HG02571 (cell line): ENCODE results near the gene USP47.

Experiments
- ATAC-seq: cut with Tn5 transposase; IDR thresholded peaks from one replicate; pipeline ENCODE4 v1.9.1; 2021; ENCODE audit warnings: mild to moderate bottlenecking, moderate library complexity; ENCODE audit not compliant: unreplicated experiment

USP47 gene

DNA sequence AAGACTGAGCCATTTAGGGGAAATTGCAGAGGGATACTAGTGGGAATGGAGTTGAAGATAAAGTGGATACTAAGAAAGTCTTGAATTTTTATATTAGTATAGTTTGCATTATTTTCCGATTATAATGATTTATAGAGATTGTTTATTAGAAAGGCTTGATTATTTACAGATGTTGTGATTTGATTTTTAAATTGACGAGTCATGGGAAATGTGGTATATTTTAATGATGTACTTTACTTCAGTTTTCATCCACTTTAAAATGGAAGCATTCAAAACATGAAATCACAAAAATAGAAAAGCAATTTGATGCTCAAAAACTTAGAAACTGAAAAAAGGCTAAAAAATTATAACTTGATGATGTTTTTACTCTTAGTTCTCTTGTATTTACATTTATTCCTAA is 21.2 kb downstream of the USP47 start:
- ATAC-seq: no peak

DNA sequence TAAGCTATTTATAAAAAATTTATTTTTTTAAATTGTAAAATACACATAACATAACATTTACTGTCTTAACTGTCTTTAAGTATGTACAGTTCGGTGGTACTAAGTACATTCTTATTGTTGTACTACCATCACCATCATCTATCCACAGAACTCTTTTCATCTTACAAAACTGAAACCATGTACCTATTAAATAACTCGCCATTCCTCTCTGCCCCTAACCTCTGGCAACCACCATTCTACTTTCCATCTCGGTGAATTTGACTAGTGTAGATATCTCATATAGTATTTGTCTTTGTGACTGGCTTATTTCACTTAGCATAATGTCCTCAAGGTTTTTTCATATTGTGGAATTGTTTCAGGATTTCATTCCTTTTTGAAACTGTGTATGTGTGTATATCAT is 22.6 kb downstream of the USP47 start:
- no peak for ATAC-seq

DNA sequence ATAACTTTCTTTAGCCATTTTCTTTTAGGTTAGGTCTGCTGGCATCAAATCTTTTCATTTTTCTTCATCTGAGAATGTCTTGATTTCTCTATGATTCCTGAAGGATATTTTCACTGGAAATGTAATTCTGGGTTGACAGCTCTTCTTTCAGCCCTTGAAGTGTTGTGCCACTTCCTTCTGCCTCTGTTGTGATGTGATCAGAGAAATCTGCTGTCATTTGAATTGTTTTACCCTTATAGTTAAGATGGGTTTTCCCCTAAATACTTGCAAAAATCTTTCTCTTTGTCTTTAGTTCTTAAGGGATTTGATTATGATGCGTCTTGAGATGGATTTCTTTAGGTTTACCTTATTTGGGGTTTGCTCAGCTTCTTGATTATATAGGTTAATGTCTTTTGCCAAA is 23.0 kb downstream of the USP47 start:
- ATAC-seq: no peak

DNA sequence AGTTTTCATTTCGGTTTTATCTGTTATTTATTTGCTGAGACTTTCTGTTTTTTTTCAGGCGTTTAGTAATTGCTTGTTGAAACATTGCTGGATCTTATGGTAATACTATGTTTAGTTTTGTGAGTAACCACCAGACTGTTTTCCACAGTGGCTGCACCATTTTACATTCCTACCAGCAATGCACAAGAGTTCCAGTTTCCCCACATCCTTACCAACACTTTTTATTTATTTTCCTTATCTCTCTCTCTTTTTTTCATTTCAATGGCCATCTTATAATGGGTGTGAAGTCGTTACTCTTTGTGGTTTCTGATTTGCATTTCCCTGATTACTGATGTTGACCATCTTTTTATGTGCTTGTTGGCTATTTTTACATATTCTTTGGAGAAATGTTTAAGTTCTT is 23.7 kb downstream of the USP47 start:
- no peak for ATAC-seq

DNA sequence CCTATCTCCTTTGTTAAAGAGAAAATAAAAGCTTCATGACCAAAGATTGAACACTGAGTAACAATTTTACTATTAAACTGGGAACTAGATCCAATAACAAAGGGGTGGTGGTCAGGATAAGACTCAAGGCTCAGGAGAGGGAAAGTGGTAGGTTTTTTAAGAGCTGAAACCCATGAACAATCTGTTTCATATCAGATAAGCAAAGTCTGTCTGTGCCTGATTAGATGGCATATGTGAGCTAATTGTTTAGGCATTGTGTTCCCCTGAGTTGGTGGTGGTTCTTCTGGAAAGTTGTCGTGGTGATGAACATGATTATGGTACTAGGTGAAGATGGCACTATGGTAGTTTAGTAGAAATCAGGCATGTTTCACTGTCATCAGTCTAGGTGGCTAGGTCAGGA is 24.4 kb downstream of the USP47 start:
- no peak for ATAC-seq

DNA sequence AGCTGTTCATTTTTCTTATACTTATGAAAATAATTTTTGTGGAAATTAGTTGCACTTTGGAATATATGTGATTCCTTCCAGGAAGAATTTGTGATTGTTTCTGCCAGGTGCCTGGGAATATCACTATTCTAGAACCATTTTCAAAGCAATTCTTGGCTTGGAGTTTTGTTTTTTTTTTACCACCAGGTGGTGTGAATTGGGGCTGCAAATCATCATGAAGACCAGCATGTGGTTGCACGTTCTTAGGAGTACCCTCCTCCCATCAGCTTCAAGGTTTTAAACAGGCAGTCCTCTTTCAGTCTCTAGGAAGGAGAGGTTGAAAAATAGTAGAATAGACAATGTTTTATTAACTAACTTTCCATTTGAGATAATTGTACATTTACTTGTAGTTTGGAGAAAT is 25.9 kb downstream of the USP47 start:
- no peak for ATAC-seq

DNA sequence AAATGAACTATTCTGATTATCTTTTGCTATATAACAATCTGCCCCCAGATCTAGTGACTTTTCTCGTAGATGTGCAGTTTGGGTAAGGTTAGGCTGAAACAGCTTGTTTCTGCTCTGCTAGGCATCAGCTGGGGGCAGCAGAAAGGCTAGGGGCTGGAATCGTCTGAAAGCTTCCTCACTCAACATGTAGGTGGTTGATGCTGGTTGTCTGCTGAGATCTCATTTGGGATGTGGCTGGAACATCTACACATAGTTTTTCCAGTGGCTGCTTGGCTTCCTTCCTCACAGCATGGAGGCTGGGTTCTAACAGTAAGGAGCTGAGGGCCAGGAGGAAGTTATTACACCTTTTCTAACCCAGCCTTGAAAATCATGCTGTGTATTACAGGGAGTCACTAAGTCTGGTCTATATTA is 30.2 kb downstream of the USP47 start:
- ATAC-seq: no peak

DNA sequence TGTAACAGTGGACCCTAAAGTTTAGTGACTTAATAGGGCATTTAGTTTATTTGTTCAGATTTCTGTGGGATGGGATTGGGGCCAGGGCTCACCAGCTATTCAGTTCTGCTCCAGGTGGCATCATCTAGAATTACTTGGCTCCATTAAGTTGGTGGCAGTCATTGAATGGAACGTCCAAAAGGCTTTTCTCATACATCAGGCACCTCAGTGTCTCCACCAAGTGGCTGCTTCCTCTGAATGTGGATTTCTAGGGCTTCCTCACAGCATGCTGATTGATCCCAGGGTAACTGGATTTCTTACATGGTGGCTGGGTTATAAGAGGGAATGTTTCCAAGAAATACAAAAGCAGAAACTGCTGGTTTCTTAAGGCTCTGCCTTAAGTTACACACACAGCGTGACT is 34.7 kb downstream of the USP47 start:
- ATAC-seq: no peak

DNA sequence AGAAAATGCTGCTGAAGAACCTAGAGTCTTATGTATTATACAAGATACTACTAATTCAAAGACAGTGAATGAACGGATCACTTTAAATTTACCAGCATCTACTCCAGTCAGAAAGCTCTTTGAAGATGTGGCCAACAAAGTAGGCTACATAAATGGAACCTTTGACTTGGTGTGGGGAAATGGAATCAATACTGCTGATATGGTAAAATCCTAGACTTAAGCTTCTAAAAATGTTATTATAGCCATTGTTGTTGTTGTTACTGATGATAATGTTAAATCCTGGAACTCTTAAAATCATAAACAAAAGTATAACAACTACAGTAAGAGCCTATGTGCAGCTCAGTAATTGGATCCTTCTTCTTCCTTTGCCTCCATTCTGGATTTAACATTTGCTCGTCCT is 38.4 kb downstream of the USP47 start:
- ATAC-seq: no peak

DNA sequence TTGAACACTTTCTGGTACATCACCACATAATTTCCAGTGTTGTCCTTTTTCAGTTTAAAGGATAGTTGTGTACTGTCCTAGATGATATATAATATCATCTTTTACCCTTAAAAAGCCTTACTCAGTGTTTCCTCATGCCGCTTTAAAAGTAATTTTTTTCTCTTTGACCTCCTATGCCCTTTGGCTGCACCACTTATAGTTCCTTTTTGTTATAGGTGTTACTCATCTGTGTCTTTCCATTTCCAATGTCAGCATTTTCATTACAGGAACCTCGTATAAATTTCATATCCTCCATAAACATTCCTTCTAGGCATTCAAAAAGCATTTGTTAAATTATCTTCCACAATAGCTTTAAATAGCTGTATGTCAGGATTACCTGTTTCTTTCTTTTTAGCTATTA is 40.8 kb downstream of the USP47 start:
- no peak for ATAC-seq

DNA sequence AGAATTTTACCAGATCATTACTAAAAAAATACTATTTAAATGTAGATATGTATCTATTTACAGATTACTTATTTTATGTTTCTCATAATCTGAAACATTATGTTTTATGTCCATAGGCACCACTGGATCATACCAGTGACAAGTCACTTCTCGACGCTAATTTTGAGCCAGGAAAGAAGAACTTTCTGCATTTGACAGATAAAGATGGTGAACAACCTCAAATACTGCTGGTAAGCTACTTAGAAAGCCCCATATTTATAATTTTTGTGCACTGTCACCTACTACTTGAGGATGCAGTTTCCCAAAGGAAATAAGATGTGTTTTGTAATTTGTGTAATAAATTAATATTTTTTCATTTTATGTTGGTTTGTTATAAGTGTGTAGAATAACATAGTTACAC is 42.6 kb downstream of the USP47 start:
- ATAC-seq: no peak

DNA sequence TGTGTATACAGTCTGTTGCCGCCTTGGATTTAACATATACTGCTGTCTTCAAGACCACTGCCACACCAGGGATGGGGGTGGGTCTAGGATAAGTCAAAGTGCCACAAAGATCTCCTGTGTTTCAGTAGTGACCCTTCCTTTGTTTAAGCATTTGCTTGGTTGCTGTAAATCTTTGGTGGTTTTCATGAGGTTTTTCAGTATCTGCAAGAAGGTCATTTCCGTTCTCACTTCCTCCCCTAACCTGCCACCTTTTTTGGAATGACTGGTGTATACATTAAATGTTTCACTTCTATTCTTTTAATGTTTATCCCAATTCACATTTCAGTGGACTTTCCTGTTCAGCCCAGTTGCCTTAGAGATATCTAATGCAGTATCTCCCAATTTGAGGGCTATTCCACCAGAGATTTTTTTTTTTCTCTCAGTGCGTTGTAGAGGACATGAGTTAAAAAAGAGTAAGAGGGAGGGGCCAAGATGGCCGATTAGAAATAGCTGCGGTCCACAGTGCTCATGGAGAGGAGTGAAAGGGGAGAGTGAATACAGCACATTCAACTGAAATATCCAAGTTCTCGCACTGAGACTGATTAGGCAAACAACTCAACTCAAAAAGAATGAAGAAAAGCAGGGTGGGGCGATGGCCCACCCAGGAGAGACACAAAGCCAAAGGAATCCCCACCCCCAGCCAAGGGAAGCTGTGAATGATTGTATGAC is 43.2 kb downstream of the USP47 start:
- no peak for ATAC-seq

DNA sequence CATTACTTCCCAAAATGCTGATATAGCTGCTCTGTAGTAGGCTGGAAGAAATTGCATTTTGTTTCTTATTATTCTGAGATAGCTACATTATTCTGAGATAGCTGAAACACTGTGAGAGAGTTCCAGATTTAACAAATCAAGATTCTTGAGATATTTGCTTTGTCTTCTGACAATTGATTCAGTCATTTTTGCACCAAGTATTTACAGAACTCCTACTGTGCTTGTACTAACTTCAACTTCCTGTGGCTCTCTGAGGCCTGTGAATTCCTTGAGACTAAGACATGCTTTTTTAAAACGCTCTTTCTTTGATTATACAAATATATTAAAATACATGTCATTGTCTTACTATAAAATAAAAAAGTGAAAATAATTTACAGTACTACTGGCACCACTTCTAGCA is 52.7 kb downstream of the USP47 start:
- no peak for ATAC-seq

DNA sequence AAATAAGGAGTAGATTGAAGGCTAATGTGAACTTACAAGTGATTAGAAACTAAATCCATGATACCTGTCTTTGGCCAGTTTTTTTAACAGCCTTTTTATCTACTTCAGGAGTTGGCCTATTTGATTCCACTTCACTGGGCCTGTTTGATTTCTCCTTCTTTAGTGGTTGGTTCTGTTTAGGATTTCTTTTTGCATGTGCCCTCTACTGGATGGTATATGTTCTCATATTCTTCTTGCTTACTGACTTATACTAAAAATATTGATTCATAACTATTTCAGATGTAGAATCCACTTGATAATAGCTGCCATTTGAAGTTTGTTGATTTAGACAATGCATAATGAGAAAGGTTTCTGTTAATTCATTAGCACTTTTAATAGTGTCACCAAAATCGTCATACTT is 53.9 kb downstream of the USP47 start:
- no peak for ATAC-seq

DNA sequence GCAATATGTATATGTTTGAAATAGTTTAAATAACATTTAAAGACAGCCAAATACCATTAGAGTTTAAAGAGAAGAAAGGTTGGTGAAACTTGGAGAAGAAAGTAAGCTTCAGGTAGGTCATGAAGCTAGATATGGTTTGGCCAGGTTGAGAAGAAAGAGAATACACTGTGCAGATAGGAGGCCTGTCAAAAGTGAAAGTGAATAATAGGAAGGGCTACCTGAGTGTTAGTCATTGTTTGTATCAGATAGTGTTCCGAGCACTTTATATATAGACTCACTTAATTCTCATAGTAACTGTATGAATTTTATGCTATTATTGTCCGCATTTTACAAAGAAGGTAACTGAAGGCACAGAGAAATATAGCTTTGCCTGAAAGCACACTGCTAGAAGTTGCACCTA is 56.9 kb downstream of the USP47 start:
- ATAC-seq: no peak

DNA sequence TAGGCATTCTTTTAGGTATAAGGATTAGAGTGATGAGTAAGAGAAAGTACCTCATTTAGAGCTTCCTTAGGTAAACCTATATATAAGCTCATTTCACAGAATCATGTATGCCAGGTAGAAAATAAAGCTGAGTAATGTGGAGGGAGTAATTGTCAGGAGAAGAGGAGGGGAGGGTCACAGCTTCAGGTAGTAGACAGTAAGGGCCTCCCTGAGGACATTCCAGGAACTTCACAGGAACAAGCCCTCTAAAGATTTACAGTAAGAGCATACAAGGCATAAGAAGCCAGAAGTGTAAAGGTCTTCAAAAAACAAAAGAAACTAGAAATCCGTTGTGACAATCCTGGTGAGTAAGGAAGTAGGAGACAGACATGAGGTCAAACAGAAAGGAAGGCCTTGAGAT is 57.6 kb downstream of the USP47 start:
- ATAC-seq: no peak

DNA sequence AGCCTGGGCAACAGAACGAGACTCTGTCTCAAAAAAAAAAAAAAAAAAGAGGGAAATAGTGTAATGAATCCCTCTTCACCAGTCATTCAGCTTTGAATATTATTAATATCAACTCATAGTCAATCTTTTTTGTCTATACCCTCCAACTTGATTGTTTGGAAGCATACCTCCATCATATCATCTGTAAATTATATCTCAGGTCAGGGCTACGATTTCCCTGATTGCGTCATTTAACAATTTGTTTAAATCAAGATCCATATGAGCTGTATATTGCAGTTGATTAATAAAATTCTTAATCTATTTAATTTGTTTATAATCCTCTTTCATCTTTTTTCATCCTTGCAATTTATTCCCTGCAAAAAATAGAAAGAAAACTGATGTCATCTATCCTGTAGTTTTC is 60.2 kb downstream of the USP47 start:
- ATAC-seq: no peak

DNA sequence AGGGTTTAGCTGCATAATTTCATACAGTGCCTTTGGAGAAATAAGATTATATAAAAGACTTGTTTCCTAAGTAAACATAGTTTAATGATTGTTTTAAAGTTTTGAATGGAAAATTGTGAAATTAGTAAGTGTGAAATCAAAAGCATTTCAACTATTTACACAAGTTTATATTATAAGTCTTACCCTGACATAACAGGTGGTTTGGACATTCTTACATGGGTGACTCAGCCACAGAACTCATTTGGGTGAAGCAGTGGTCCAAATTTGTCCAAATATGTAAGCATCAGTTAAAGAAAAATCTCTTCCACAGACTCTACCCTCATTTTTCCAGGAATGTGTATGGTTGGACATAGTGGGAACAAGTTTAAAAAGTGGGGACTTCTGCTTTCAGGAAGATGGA is 68.0 kb downstream of the USP47 start:
- ATAC-seq: no peak

DNA sequence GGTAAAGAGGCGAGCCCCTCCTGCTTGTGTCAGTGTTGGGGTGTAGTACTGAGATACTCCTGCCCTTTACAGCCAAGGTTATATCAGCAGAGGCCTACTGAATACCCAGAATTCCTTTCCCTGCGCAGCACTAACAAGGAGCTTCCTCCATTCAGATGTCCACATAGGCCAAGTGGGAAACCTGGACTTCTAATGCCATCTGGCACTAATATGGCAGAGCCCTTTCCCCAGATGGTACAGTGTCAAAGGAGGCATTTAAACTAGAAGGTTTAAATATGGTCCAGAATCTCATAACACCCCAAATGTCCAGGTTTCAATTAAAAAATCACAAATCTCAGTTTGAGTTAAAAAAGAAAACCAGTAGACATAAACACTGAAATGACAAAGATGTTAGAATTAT is 68.8 kb downstream of the USP47 start:
- no peak for ATAC-seq

DNA sequence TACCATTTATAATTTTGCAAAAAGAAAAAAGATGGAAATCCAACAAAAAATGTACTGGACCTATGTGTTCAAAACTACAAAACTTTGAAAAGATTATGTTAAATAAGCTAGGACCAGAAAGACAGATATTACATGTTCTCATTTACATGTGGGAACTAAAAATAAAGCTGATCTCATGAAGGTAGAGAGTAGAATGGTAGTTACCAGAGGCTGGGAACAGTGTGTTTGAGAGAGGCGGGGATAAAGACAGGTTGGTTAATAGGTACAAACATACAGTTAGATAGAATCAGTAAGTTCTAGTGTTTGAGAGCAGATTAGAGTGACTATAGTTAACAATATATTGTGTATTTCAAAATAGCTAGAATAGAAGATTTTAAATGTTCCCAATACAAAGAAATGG is 71.6 kb downstream of the USP47 start:
- no peak for ATAC-seq

DNA sequence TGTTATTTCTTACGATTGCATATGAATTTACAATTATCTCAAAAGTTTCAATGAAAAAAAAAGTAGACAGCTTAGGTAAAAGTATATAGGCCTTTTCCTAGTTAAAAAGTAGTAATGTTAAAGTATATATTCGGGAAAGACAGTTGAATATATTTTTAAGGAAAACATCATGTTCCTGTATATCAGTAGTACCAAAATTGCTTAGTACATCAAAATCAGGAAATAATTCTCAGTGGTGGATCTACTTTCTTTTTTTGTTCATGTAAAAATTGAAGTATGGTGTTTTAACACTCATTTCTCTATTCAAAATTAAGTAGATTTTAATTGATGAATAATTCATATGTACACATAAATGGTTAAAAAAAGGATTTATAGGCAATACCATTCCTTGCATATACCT is 73.9 kb downstream of the USP47 start:
- ATAC-seq: no peak

DNA sequence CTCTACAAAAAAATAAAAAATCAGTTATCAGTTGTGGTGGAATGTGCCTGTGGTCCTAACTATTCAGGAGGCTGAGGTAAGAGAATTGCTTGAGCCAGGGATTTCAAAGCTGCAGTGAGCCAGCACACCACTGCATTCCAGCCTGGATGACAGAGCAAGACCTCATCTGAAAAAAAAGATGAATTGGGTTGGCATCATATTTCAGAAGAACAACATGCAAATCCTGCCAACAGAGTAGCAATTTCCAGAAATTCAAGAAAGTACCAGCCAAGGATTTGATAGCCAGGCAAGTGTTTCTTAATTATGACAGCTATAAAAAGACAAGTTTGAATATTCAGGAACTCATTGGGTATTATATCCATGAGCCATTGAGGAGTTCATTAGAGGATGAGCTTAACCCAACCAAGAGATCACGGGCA is 75.2 kb downstream of the USP47 start:
- no peak for ATAC-seq

DNA sequence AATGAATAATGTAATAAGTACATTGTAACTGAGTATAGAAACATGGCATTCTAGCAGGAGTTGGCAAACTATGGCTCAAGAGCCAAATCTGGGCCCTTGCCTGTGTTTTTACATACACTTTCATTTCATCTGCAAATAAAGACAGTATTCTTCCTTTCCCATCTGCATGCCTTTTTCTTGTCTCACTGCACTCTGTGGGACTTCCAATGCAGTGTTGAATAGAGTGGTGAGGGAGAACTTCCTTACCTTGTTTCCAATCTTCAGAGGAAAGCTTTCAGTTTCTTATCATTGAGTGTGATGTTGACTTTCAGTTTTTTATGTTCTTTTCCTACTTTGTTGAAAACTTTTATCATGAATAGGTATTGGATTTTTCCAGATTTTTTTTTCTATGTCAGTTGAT is 82.1 kb downstream of the USP47 start:
- no peak for ATAC-seq

DNA sequence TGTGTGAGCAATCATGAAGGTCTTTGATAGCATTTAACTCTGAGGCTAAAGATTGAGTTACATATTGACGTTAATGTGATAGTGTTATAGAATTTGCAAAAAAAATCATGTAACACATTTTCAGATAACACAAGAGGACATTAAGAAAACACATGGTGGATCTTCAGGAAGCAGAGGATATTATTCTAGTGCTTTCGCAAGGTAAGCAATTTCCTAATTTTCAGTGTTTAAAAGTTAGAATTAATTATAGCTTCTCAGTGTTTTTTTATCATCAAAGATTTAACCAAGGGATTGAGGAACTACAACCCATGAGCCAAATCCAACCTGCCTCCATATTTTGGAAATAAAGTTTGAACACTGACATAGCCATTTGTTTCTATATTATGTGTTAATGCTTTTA is 88.1 kb downstream of the USP47 start:
- no peak for ATAC-seq
